Loucy (cell line): ENCODE measurements around the gene BICRA.

Source experiments
- CTCF ChIP-seq: fragments of 200-600 bp; sonication (generic); conservative IDR thresholded peaks from 2 replicates; pipeline ENCODE4 v1.5.1; 2014; ENCODE audit warnings: mild to moderate bottlenecking, antibody characterized with exemption, low read length
- EZH2phosphoT487 ChIP-seq: fragments of 200-600 bp; IDR thresholded peaks from 2 replicates; pipeline ENCODE4 v1.6.1; 2018; ENCODE audit warnings: antibody characterized with exemption, mild to moderate bottlenecking, moderate library complexity, borderline replicate concordance

- TF ChIP-seq CTCF (peak; percentile 79), EZH2phosphoT487 (no peak)
These were observed 98.4 kb downstream of the BICRA start for GRCh38 chr19:47707135-47707925.
